ENCODE data around the gene ELOVL5.
"Not testable (repeated sequence)": the region's sequence is repeated elsewhere in the genome, so short reads cannot be mapped to it uniquely, and the experiment has no call there.

Gene ELOVL5, protein sequence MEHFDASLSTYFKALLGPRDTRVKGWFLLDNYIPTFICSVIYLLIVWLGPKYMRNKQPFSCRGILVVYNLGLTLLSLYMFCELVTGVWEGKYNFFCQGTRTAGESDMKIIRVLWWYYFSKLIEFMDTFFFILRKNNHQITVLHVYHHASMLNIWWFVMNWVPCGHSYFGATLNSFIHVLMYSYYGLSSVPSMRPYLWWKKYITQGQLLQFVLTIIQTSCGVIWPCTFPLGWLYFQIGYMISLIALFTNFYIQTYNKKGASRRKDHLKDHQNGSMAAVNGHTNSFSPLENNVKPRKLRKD

DNA sequence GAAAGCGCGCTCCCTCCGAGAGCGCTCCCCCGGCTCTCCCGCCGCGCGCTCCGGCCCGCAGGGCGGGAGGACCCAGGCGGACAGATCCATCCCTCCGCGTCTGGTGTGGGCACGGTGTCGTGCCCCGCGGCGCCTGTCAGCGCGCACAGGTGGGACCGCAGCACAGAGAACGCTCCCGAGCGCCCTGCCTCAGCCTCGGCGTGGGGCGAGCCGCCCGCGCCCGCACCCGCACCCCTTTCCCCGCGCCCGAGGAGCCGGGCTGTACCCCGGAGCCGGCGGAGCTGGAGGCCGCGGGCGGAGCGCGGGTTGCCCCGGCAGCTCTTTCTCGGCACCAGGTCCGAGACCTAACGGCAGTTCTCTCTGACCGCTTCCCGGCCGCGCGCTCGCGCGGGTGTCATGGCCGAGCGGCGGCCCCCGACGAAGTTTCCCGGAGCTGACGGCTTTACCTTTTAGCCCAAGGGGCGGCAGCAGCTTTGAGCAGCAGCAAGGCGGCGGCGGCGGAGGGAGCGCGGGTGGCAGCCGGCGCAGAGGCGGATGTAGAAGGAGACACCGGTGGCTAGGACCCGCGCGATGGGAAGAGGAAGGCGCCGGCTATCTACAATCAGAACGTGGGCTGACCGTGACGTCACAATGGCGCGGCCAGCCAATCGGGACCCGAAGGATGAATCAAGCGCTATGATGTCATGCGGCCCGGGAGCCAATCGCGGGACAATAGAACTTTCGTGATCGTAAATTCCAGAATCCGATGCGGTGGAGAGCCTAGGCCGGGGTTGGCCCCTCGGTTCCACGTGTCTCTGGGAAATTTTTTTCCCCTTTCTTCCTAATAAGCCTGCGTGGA is at the start of gene ELOVL5:
ELOVL5 (minus strand) TSS at position 580 of the 838 bp plus-strand sequence. CDS start 53,251 bp downstream, outside the sequence.
- peak; percentile 97 for DNase-seq

DNA sequence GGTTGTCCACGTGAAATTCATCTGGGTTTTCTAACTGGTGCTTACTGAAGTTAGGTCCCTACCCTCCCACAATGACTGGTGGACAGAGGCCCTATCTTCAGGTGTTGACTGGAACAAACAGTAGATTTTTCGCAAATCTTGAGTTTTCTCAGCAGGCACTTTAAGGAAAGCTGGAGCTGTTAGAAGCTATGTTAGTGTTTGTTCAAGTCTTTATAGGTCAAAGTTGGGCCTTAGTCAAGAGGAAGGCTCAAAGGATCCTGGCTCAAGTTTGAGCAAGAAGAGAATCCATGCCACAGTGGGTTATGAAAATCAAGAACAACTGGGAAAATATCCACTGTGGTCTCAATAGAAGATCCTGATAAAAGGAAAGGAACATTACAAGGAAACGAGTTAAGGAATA is 48.5 kb upstream of the ELOVL5 start:
- DNase-seq: no peak

DNA sequence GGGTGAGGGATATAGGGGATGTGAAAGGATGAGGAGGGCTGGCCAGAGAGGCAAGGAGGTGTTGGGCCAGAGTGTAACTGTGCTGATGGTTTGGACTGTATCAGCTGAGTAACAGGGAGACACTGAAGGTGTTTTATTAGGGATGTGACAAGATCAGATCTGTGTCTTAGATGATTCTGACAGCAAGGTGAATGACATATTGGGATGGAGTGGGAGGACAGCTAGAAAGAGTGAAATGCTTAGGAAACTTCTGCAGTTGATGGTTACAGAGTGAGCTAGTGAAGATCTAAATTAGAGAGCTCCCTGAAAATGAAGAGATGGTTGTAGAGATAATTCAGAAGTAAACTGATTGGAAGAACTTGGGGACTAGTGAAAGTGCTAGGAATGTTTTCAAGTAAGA is 47.2 kb upstream of the ELOVL5 start:
- no peak for DNase-seq

DNA sequence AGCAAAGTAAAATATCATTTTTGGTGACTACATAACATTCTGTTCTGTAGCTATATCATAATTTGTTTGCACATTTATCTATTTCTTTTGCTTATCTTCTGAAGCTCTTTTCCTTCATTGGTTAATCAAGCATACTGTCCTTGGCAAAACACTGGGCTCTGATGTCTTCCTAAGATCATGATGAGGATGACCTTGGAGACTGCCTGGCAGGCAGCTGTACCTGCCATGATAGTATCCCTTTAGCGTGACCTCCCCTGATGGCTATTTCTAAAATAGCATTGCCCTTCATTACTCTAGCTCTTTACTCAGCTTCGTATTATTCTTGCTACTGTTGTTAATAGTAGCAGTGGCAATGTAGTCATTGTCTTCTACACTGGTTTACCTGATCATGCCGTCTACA is 46.0 kb upstream of the ELOVL5 start:
- no peak for DNase-seq

DNA sequence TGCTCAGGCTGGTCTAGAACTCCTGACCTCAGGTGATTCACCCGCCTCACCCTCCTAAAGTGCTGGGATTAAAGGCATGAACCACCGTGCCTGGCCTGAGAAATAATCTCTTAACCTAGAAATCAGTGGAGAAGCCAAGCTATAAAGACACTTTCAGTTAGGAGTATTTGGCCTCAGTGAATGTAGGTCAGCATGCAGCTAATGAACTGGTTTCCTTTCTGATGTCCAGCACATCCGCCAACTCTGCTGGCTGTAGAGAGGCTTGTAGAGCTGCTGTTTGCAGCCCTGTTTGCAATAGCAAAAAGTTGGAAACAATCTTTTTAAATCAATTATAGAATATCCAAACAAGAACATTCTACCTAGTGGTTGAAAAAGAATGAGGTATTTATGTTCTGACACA is 42.4 kb upstream of the ELOVL5 start:
- no peak for DNase-seq

DNA sequence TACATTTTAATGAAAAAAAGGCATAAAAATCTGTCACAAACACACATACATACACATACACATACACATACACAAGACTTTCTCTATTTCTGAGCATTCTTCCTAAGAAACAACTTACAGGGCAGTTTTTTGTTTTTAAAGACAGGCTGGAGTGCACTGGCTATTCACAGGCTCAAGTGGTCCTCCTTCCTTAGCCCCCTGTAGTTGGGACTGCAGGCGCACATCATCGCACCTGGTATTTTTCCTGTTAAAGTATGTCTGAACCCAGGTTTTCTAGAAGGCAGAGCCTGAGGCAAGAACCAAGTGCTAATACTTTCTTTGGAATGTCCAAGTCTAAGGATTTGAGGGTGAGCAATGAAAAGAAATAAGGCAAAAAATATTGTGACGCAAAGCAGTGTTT is 41.3 kb upstream of the ELOVL5 start:
- DNase-seq: no peak

DNA sequence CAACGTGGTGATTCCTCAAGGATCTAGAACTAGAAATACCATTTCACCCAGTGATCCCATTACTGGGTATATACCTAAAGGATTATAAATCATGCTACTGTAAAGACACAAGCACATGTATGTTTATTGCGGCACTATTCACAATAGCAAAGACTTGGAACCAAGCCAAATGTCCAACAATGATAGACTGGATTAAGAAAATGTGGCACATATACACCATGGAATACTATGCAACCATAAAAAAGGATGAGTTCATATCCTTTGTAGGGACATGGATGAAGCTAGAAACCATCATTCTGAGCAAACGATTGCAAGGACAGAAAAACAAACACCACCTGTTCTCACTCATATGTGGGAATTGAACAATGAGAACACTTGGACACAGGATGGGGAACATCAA is 39.9 kb upstream of the ELOVL5 start:
- not testable (repeated sequence) for DNase-seq

DNA sequence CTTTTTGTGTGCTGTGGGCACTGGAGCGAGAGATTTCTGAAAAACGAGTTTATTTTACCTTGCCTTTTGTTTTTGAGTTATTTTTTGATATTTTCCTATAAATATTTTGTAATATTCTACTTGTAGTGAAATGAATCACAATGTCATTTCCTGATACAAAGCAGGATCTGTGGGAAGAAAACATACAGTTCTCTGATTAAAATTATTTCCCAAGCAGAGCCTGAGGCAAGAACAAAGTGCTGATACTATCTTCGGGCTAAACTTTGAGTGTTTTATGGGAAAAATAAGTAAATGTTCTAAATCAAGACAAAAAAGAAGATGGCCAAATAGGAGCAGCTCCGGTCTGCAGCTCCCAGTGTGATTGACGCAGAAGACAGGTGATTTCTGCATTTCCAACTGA is 33.7 kb upstream of the ELOVL5 start:
- DNase-seq: no peak

DNA sequence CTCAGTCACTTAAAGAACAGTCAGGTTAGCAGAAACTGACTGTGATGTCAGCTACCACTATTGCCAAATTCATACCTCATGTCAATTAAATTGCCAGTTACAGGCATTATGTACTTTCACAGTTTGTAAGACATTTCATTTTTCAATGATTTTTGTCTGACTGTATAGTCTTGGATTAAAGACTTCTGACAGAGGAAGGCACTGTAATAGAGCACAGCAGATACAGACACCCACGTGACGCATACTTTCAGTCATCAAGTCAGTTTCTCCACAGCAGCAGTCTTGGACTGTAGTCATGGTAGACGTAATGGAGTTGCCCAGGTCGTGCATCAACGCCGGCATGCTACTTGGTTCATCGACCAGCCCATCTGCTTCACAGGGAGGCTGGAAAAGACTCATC is 29.5 kb upstream of the ELOVL5 start:
- no peak for DNase-seq

DNA sequence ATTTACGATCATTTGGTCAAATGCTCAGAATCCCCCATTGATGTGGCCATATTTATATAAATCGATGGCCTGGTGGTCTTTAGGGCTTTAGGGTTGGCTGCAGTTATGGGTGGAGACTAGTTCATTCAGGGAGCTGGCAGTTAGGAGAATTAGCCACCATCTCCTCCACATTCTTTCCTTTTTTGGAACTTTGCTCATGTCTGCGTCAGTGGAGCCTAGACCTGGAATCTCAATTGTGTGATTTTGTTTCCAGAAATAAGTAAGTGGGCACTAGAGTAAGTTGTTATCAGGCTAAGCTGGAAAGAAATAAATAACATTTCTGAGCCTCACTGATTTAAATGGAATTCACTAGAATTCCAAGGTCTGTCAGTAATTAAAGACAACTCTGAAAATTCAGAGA is 29.0 kb upstream of the ELOVL5 start:
- no peak for DNase-seq

DNA sequence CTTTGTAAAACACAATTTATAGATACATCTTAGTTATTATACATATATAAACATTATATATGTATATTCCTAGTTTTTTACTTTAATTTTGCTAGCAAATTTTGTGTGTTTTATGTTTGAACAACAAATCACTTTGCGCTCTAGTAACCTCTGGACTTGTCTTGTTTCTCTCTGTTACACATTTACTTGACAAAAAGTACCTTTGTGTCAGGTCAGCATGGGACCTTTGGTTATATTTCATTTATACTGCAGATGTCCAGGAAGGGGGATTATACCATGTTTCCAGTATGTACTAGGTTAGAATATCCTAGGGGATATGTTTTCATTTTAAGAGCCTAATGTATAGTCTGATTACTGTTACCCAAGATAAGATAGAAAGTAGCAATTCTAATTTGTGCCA is 28.5 kb upstream of the ELOVL5 start:
- no peak for DNase-seq

DNA sequence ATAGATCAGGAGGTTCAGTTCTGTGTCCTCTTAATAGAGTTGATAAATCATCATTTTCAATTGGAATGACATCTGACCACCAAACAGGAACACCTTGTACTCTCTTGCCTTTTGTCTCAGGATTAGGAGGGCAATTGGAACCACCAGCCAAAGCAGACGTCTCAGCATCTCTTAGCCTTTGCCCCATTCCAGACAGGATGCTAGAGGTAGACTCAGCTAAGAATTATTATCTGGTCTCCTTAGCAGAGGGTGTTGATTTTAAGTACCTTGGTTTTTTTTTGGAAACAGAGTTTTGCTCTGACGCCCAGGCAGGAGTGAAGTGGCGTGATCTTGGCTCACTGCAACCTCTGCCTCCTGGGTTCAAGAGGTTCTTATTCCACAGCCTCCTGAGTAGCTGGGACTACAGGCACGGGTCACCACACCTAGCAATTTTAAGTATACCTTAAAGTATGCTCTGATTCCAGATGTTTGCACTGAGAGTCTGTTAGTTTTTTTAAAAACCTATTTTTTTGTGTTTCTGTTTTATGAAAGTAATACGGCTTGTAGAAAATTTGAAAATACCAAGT is 28.0 kb upstream of the ELOVL5 start:
- DNase-seq: no peak

DNA sequence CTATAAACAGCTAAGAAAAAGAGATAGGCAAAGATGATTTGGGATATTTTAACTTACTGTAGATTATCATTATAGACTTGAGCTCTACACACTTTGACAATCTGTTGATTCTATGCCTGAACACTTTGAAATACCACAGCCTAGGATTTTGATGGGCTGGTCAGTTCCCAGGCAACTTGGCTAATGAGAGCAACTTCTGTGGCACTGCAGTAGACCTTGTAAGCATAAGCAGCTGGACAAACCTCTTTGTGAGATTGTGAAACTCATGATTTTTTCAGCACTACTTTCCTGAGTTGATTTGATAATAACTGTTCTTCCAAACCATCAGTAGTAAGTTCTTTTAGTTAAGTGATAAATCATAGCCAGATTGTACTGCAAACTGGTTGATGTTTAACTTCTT is 27.1 kb upstream of the ELOVL5 start:
- DNase-seq: no peak

DNA sequence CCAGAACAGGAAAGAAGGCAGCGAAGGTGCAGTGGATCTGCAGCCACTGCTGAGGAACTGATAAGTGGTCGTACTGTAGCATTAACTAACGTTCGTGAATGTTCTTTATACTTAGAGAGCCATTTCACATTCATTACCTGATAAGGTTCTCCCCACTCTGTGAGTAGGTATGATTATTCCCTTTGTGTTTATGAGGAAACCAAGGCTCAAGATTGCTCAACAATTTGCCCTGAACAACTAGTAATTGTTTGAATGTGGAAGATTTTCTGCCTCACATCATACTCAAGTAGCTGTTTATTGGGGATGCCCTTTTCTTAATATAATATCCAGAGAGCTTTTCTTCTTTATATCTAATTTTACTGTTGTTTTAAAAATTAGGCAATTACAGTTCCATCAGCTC is 24.9 kb upstream of the ELOVL5 start:
- DNase-seq: no peak

DNA sequence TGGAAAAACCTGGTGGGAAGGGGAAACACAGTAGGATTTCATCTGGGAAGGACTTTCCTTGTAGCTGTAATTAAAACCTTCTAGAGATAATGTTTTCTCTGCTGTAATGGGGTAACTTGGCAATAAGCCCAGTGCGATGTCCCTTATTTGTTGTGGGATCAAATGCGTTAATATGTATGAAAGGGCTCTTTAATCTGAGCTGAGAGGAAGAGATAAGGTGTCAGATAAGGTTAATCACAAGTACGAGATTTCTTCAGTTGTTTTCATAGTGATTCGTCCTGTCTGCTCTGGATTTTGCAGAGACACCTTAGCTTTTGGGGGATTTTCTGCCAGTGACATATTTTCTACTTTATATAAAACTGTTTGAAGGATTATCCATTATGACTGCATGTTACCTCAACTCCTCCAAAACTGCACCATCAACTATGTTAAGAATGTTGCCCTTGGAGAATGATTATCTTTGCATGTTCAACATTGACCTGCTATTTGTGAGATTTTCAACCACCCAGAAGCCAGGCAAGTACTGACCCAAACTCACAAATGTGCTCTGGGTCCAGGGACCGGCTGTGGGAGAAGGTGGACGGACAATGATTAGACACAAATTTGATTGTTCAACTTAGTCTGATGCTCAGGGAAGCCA is 21.2 kb upstream of the ELOVL5 start:
- no peak for DNase-seq

DNA sequence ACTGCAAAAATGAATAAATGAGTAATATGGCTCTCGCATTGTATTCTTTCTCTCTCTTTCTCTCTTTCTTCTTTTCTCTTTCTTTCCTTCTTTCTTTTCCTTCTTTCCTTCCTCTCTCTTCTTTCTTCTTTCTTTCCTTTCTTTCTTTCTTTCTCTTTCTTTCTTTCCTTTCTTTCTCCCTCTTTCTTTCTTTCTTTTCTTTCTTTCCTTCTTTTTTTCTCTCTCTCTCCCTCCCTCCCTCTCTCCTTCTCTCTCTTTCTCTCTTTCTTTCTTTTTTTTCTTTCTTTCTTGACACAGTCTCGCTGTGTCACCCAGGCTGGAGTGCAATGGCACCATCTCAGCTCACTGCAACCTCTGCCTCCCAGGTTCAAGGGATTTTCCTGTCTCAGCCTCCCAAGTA is 20.3 kb upstream of the ELOVL5 start:
- no peak for DNase-seq

DNA sequence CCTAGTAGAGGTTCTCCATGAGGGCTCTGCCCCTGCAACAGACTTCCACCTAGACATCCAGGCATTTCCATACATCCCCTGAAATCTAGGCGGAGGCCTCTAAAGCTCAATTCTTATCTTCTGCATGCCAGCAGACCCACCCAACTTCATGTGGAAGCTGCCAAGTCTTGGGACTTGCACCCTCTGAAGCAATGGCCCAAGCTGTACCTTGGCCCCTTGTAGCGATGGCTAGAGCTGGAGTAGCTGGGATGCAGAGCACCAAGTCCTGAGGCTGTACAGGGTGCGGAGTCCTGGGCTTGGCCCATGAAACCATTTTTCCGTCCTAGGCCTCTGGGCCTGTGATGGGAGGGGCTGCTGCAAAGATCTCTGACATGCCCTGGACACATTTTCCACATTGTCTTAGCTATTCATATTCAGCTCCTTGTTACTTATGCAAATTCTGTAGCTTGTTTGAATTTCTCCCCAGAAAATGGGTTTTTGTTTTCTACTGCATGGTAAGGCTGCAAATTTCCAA is 17.4 kb upstream of the ELOVL5 start:
- DNase-seq: no peak

DNA sequence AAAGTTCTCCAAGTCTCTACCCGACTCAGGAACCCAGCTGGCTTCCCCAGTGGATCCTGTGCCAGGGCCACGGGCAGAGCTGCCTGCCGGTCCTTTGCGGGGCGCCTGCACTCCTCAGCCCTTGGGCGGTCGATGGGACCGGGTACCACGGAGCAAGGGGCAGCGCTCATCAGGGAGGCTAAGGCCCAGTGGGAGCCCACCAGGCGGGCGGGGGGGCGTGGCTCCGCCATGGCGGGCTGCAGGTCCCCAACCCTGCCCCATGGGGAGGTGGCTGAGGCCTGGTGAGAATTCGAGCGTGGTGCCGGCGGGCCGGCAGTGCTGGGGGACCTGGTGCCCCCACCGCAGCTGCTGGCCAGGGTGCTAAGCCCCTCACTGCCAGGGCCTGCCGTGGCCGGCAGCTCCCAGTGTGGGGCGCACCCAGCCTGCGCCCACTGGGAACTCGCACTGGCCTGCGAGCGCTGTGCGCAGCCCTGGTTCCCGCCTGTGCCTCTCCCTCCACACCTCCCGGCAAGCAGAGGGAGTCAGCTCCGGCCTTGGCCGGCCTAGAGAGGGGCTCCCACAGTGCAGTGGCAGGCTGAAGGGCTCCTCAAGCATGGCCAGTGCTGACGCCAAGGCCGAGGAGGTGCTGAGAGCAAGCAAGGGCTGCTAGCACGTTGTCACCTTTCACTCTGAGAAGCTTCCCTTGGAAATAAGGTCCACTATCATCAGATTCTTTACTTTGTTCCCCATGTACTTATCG is 14.8 kb upstream of the ELOVL5 start:
- no peak for DNase-seq

DNA sequence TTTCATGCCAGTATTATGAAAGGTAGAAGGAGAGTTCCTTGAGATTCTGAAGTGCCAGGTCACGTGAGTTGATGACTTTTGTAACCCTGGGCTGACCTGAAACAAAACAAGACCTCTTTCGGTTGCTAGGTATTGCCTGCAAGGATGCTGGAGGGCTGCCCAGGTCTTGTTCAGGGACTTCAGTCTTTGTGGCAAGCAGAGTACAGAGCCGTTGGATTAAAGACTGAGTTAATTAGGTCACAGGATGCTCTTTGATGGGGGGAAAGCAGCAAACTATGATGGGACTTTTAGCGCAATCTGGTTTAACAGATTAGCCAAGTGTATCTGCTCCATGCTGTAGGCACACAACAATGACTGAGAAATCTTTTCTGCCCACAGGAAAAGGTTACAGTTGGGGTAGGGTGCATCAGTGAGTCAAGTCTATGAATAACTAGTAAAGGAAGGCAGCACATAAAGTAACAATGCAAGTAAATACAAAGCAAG is 12.8 kb upstream of the ELOVL5 start:
- no peak for DNase-seq

DNA sequence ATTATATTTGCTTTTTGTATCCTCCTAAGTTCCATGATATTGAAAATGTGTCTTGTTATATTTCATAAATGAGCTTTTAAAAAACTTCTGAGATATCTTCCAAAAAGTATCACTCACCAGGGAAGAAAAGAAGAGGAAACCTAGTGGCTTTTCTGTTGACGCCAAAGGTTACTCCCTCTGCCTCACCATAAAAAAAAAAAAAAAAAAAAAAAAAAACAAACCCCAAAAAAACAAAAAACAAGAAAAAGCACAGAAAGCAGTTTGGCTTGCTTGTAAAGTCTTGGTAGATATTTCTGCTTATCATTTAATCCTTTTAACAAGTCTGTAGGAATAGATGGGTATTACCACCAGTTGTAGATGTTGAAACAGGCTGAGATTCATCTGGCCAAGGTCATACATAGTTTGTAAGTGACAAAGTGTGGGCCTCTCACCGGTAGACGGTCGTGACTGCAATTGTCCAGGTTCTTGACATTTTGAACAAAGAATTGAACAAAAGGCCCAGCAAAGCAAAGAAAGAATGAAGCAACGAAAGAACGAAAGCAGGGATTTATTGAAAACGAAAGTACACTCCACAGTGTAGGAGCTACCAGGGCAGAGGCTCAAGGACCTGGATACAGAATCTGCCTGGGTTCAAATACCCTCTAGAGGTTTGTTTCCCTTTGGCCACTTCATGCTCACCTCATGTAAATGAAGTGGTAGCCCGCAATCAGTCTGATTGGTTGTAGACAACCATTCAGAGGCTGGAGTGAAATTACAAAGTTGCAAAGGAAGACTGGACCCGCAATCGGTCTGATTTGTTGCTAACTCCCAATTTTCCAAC is 11.6 kb upstream of the ELOVL5 start:
- no peak for DNase-seq

DNA sequence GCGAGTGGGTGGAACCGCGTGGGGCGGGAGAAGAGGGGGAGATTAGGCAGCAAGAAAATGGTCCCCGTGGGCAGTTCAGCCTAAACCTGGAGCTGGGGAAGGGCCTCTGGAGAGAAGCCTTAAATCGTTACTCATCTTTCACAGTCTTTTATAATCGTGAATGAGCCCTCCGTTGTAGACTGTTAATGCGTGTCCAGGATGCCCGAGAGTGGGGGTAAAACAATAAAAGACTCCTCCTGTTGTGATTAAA is 11.0 kb upstream of the ELOVL5 start:
- no peak for DNase-seq

Measured in stimulated activated CD4-positive, alpha-beta T cell treated with anti-CD3 and anti-CD28 coated beads, Interleukin-12 subunit alpha, Interleukin-12 subunit beta, amount 100 ng/mL, for 4 hours (primary cell).